IgD-negative memory B cell (primary cell): ENCODE results near the gene FIGLA. TPM values are rescaled to one million over a fixed set of nuclear protein-coding genes. Genes with fewer than 3 reads are reported as not detected.
A peak's percentile ranks its signal among the peaks of the same experiment; 100 is the strongest.
"Not testable (repeated sequence)": the region's sequence is repeated elsewhere in the genome, so short reads cannot be mapped to it uniquely, and the experiment has no call there.

ENCODE experiments used
- H3K27ac Mint-ChIP-seq, 3 donors: one replicate each; pipeline ENCODE4 v1.8.0; 2020 to 2022; ENCODE audit warnings: mild to moderate bottlenecking in 3 of 3, mixed read lengths in 3 of 3, moderate library complexity in 1 of 3
- H3K27me3 Mint-ChIP-seq: one replicate; pipeline ENCODE4 v1.8.0; 2021; ENCODE audit warnings: mixed read lengths
- H3K36me3 Mint-ChIP-seq: one replicate; pipeline ENCODE4 v1.8.0; 2020; ENCODE audit warnings: mild to moderate bottlenecking, mixed read lengths
- H3K4me1 Mint-ChIP-seq, 3 donors: one replicate each; pipeline ENCODE4 v1.8.0; 2020 to 2022; ENCODE audit warnings: mixed read lengths in 3 of 3, mild to moderate bottlenecking in 1 of 3
- H3K4me3 Mint-ChIP-seq, 4 donors: one replicate each; pipeline ENCODE4 v1.8.0; 2020 to 2022; ENCODE audit warnings: mild to moderate bottlenecking in 4 of 4, mixed read lengths in 4 of 4, moderate library complexity in 3 of 4
- H3K9me3 Mint-ChIP-seq, 3 donors: one replicate each; pipeline ENCODE4 v1.8.0; 2020 to 2021; ENCODE audit warnings: mixed read lengths in 3 of 3, mild to moderate bottlenecking in 1 of 3
- polyA plus RNA-seq: library from polyadenylated mRNA; unstranded; fragments of 300-500 nt; fragmentation: Illumina TruSeq; gene quantifications from one replicate; pipeline ENCODE4 v1.2.3, GENCODE V29; 2021

Gene FIGLA
- polyA plus RNA-seq, 1 donor from 2014 or later: not detected

GRCh38 chr2:70826696-70827350 lies 36.4 kb upstream of the FIGLA start:
- H3K36me3 Mint-ChIP-seq: no peaks in the 10 kb centered on the region
- H3K9me3 Mint-ChIP-seq: peaks cover 0 to 3% (median 0%) of the 10 kb centered on the region in 3 donors
- peak overlapping the region in 1 of 4 donors; percentile 19 for H3K4me3 Mint-ChIP-seq
- peak overlapping the region in 1 of 3 donors; percentile 79 for H3K27ac Mint-ChIP-seq
- peaks cover 0 to 7% (median 4%) of the 10 kb centered on the region in 3 donors for H3K4me1 Mint-ChIP-seq
- H3K27me3 Mint-ChIP-seq: peaks cover 7% of the 10 kb centered on the region

GRCh38 chr2:70823249-70823648 lies 32.8 kb upstream of the FIGLA start:
- Mint-ChIP-seq H3K27ac (no peak overlapping the region), H3K4me3 (no peak overlapping the region), H3K4me1 (peaks cover 0 to 3% (median 2%) of the 10 kb centered on the region in 3 donors), H3K36me3 (peaks cover 3% of the 10 kb centered on the region), H3K27me3 (peaks cover 5% of the 10 kb centered on the region), H3K9me3 (no peaks in the 10 kb centered on the region)

- Mint-ChIP-seq H3K27ac (no peak overlapping the region), H3K4me3 (no peak overlapping the region), H3K36me3 (peaks cover 3% of the 10 kb centered on the region), H3K9me3 (no peaks in the 10 kb centered on the region), H3K27me3 (peaks cover 7% of the 10 kb centered on the region), H3K4me1 (peaks cover 0 to 3% (median 2%) of the 10 kb centered on the region in 3 donors)
Measured at GRCh38 chr2:70822843-70823242, 32.4 kb upstream of the FIGLA start.

GRCh38 chr2:70820499-70820898 lies 30.1 kb upstream of the FIGLA start, which contains the start of gene CLEC4F:
TSS of gene CLEC4F (minus strand) at chr2:70820599. CDS start at chr2:70820523, 76 bp downstream.
- Mint-ChIP-seq H3K9me3 (no peaks in the 10 kb centered on the region), H3K27ac (no peak within 1 kb of the TSS), H3K4me1 (peaks cover 0 to 3% (median 2%) of the 10 kb centered on the region in 3 donors), H3K27me3 (peaks cover 9% of the 10 kb centered on the region), H3K4me3 (no peak within 1 kb of the TSS), H3K36me3 (peaks cover 3% of the 10 kb centered on the region)

GRCh38 chr2:70817284-70817954 lies 27.0 kb upstream of the FIGLA start:
- Mint-ChIP-seq H3K9me3 (no peaks in the 10 kb centered on the region), H3K27me3 (peaks cover 5% of the 10 kb centered on the region), H3K4me3 (no peak overlapping the region), H3K27ac (no peak overlapping the region), H3K4me1 (no peaks in the 10 kb centered on the region), H3K36me3 (peaks cover 3% of the 10 kb centered on the region)

GRCh38 chr2:70816726-70817125 lies 26.3 kb upstream of the FIGLA start:
- Mint-ChIP-seq H3K4me1 (no peaks in the 10 kb centered on the region), H3K36me3 (peaks cover 3% of the 10 kb centered on the region), H3K27ac (no peak overlapping the region), H3K27me3 (peaks cover 5% of the 10 kb centered on the region), H3K9me3 (no peaks in the 10 kb centered on the region), H3K4me3 (no peak overlapping the region)

GRCh38 chr2:70808983-70809958 lies 18.8 kb upstream of the FIGLA start:
- no peak overlapping the region for H3K4me3 Mint-ChIP-seq
- H3K4me1 Mint-ChIP-seq: no peaks in the 10 kb centered on the region
- no peaks in the 10 kb centered on the region for H3K36me3 Mint-ChIP-seq
- H3K27ac Mint-ChIP-seq: no peak overlapping the region
- H3K27me3 Mint-ChIP-seq: peaks cover 5% of the 10 kb centered on the region
- no peaks in the 10 kb centered on the region for H3K9me3 Mint-ChIP-seq

GRCh38 chr2:70807828-70808118 lies 17.3 kb upstream of the FIGLA start:
- H3K4me3 Mint-ChIP-seq: no peak overlapping the region
- no peaks in the 10 kb centered on the region for H3K4me1 Mint-ChIP-seq
- no peak overlapping the region for H3K27ac Mint-ChIP-seq
- H3K36me3 Mint-ChIP-seq: no peaks in the 10 kb centered on the region
- H3K9me3 Mint-ChIP-seq: no peaks in the 10 kb centered on the region
- H3K27me3 Mint-ChIP-seq: peaks cover 10% of the 10 kb centered on the region

GRCh38 chr2:70807102-70807827 lies 16.8 kb upstream of the FIGLA start:
- no peaks in the 10 kb centered on the region for H3K9me3 Mint-ChIP-seq
- H3K4me1 Mint-ChIP-seq: no peaks in the 10 kb centered on the region
- H3K27ac Mint-ChIP-seq: no peak overlapping the region
- H3K4me3 Mint-ChIP-seq: no peak overlapping the region
- peaks cover 11% of the 10 kb centered on the region for H3K27me3 Mint-ChIP-seq
- H3K36me3 Mint-ChIP-seq: no peaks in the 10 kb centered on the region

- no peaks in the 10 kb centered on the region for H3K36me3 Mint-ChIP-seq
- H3K4me1 Mint-ChIP-seq: no peaks in the 10 kb centered on the region
- no peak overlapping the region for H3K27ac Mint-ChIP-seq
- peaks cover 11% of the 10 kb centered on the region for H3K27me3 Mint-ChIP-seq
- H3K4me3 Mint-ChIP-seq: no peak overlapping the region
- H3K9me3 Mint-ChIP-seq: no peaks in the 10 kb centered on the region
Measured at GRCh38 chr2:70806620-70807019, 16.2 kb upstream of the FIGLA start.

- H3K4me3 Mint-ChIP-seq: no peak overlapping the region
- peaks cover 0 to 2% (median 0%) of the 10 kb centered on the region in 3 donors for H3K9me3 Mint-ChIP-seq
- peaks cover 11% of the 10 kb centered on the region for H3K27me3 Mint-ChIP-seq
- H3K36me3 Mint-ChIP-seq: no peaks in the 10 kb centered on the region
- H3K27ac Mint-ChIP-seq: no peak overlapping the region
- H3K4me1 Mint-ChIP-seq: no peaks in the 10 kb centered on the region
Measured at GRCh38 chr2:70806013-70806412, 15.6 kb upstream of the FIGLA start.

GRCh38 chr2:70801607-70802263 lies 11.3 kb upstream of the FIGLA start:
- peaks cover 0 to 4% (median 0%) of the 10 kb centered on the region in 3 donors for H3K4me1 Mint-ChIP-seq
- H3K36me3 Mint-ChIP-seq: no peaks in the 10 kb centered on the region
- peaks cover 13% of the 10 kb centered on the region for H3K27me3 Mint-ChIP-seq
- peaks cover 3 to 8% (median 7%) of the 10 kb centered on the region in 3 donors for H3K9me3 Mint-ChIP-seq
- H3K27ac Mint-ChIP-seq: no peak overlapping the region
- H3K4me3 Mint-ChIP-seq: no peak overlapping the region

GRCh38 chr2:70799706-70800105 lies 9.3 kb upstream of the FIGLA start:
- Mint-ChIP-seq H3K9me3 (peaks cover 3 to 8% (median 7%) of the 10 kb centered on the region in 3 donors), H3K4me1 (peaks cover 0 to 4% (median 0%) of the 10 kb centered on the region in 3 donors), H3K36me3 (no peaks in the 10 kb centered on the region), H3K4me3 (no peak overlapping the region), H3K27me3 (peaks cover 13% of the 10 kb centered on the region), H3K27ac (peak overlapping the region in 1 of 3 donors; percentile 11)

- H3K27me3 Mint-ChIP-seq: peaks cover 13% of the 10 kb centered on the region
- H3K36me3 Mint-ChIP-seq, H3K27ac Mint-ChIP-seq, H3K4me3 Mint-ChIP-seq, H3K4me1 Mint-ChIP-seq, H3K9me3 Mint-ChIP-seq: not testable (repeated sequence)
Measured at GRCh38 chr2:70797996-70798395, 7.6 kb upstream of the FIGLA start.
